B cell (primary cell): ENCODE results near the gene PI4KA. TPM values are rescaled to one million over a fixed set of nuclear protein-coding genes. Genes with fewer than 3 reads are reported as not detected.

ENCODE experiments used
- ATAC-seq: fragments of 200-7000 bp; cut with Tn5 transposase; one replicate; pipeline ENCODE4 v1.10.0; 2021; ENCODE audit warnings: low read depth, mild to moderate bottlenecking, moderate number of reproducible peaks, moderate library complexity
- CTCF ChIA-PET: fragments of 350-600 bp; sonication (Branson Sonifier 250); formaldehyde crosslinking; loops from one replicate; lab custom pipeline; 2021; ENCODE audit warnings: antibody characterized with exemption, inconsistent platforms; lab: Charles Lee
- POLR2A ChIA-PET: fragments of 350-600 bp; sonication (Branson Sonifier 250); formaldehyde crosslinking; loops from one replicate; lab custom pipeline; 2021; ENCODE audit warnings: antibody characterized with exemption; lab: Charles Lee
- DNase-seq: peaks from one replicate; pipeline ENCODE4 v3.0.0; 2013
- H2AFZ ChIP-seq: 2 replicates; pipeline ENCODE4 v1.6.1; 2012; ENCODE audit warnings: mild to moderate bottlenecking, low read depth, low read length; ENCODE audit not compliant: insufficient read depth, poor library complexity, severe bottlenecking
- H3K27ac ChIP-seq, 2 donors: 1 replicate in 1 of 2; 2 replicates in 1 of 2; pipeline ENCODE4 v1.5.1; 2012 to 2013; ENCODE audit warnings: low read length in 2 of 2, mild to moderate bottlenecking in 2 of 2, moderate library complexity in 1 of 2
- H3K27me3 ChIP-seq, 4 experiments: fragments of 200-600 bp in 1 of 4; sonication (generic) in 1 of 4; replicated peaks in 1 of 4; 1 replicate in 2 of 4; 2 replicates in 2 of 4; pipeline versions ENCODE4 v1.6.1 to v1.7.0; 2013 to 2016; ENCODE audit warnings: low read length in 3 of 4, mild to moderate bottlenecking in 2 of 4, mixed read lengths in 1 of 4, moderate library complexity in 1 of 4; ENCODE audit not compliant: insufficient read depth in 4 of 4, control insufficient read depth in 3 of 4; ENCODE audit errors: control extremely low read depth in 1 of 4
- H3K36me3 ChIP-seq, 2 experiments: replicated peaks in 1 of 2; 1 replicate in 1 of 2; 2 replicates in 1 of 2; pipeline versions ENCODE4 v1.6.1 to v1.7.1; 2013; ENCODE audit warnings: low read length in 1 of 2; ENCODE audit not compliant: insufficient read depth in 2 of 2, control insufficient read depth in 1 of 2; ENCODE audit errors: control extremely low read depth in 1 of 2, extremely low read depth in 1 of 2
- H3K4me1 ChIP-seq, 2 donors: fragments of 200-600 bp in 1 of 2; sonication (generic) in 1 of 2; 1 replicate in 1 of 2; 2 replicates in 1 of 2; pipeline versions ENCODE4 v1.5.1 to v1.6.1; 2013 to 2017; ENCODE audit warnings: low read length in 2 of 2; ENCODE audit not compliant: control insufficient read depth in 2 of 2, insufficient read depth in 2 of 2
- H3K4me2 ChIP-seq: replicated peaks from 2 replicates; pipeline ENCODE3; 2012; ENCODE audit warnings: mild to moderate bottlenecking, low read depth, low read length; ENCODE audit not compliant: poor library complexity, severe bottlenecking
- H3K4me3 ChIP-seq, 5 experiments: fragments of 200-600 bp in 1 of 5; sonication (generic) in 1 of 5; 1 replicate in 3 of 5; 2 replicates in 2 of 5; pipeline versions ENCODE4 v1.5.1 to v1.7.0; 2011 to 2016; ENCODE audit warnings: low read length in 4 of 5, mild to moderate bottlenecking in 4 of 5, low read depth in 2 of 5, control low read depth in 1 of 5, moderate library complexity in 1 of 5; ENCODE audit not compliant: insufficient read depth in 1 of 5; ENCODE audit errors: control extremely low read depth in 1 of 5, extremely low read depth in 1 of 5
- H3K79me2 ChIP-seq: fragments of 200-600 bp; sonication (generic); one replicate; pipeline ENCODE4 v1.6.0; 2016; ENCODE audit warnings: low read length; ENCODE audit not compliant: control insufficient read depth, insufficient read depth
- H3K9ac ChIP-seq: fragments of 200-600 bp; sonication (generic); 2 replicates; pipeline ENCODE4 v1.6.1; 2017; ENCODE audit warnings: mild to moderate bottlenecking, low read length, moderate library complexity
- H3K9me3 ChIP-seq, 3 donors: one replicate each; pipeline versions ENCODE4 v1.6.1 to v1.7.1; 2013; ENCODE audit warnings: low read length in 2 of 3; ENCODE audit not compliant: control insufficient read depth in 2 of 3, insufficient read depth in 1 of 3; ENCODE audit errors: control extremely low read depth in 1 of 3
- H4K20me1 ChIP-seq: 2 replicates; pipeline ENCODE4 v1.6.0; 2012; ENCODE audit warnings: mild to moderate bottlenecking, low read length; ENCODE audit not compliant: insufficient read depth, control insufficient read depth, poor library complexity, severe bottlenecking
- H3K27ac Mint-ChIP-seq: one replicate; pipeline ENCODE4 v1.8.0; 2021; ENCODE audit warnings: mixed read lengths
- H3K27me3 Mint-ChIP-seq: one replicate; pipeline ENCODE4 v1.8.0; 2021; ENCODE audit warnings: mixed read lengths
- H3K4me1 Mint-ChIP-seq: one replicate; pipeline ENCODE4 v1.8.0; 2021; ENCODE audit warnings: mixed read lengths
- H3K4me3 Mint-ChIP-seq: one replicate; pipeline ENCODE4 v1.8.0; 2021; ENCODE audit warnings: mixed read lengths
- H3K9me3 Mint-ChIP-seq: one replicate; pipeline ENCODE4 v1.8.0; 2022; ENCODE audit warnings: mixed read lengths; ENCODE audit not compliant: insufficient read depth
- CTCF ChIP-seq: fragments of 200-600 bp; IDR thresholded peaks from one replicate; pipeline ENCODE4 v1.8.0; 2022; ENCODE audit warnings: antibody characterized with exemption, mild to moderate bottlenecking
- EZH2 ChIP-seq: IDR thresholded peaks from 2 replicates; pipeline ENCODE4 v1.6.1; 2012; ENCODE audit warnings: borderline replicate concordance, low read depth, mild to moderate bottlenecking, moderate library complexity, low read length; ENCODE audit not compliant: insufficient read depth, poor library complexity, severe bottlenecking
- WGBS: methylation state at CpG from one replicate; pipeline ENCODE4 v1.1.5; 2013; ENCODE audit warnings: missing lambda C conversion rate; ENCODE audit not compliant: insufficient coverage; 5-methylcytosine and 5-hydroxymethylcytosine counted together
- intact Hi-C: fragments of 100-400 bp; cut with micrococcal nuclease; formaldehyde crosslinking; loops from one replicate; pipeline ENCODE4 v1.10.0; 2022
- polyA plus RNA-seq: library from polyadenylated mRNA; depleted of rRNA; stranded (reverse); fragments of >200 nt; gene quantifications from 2 replicates; pipeline ENCODE4 v1.2.3, GENCODE V29; 2012
- total RNA-seq, 2 donors: library from RNA; stranded (reverse); fragments of 120-200 nt in 1 of 2; gene quantifications; 1 replicate in 1 of 2; 2 replicates in 1 of 2; pipeline versions ENCODE4 v1.2.3 to v1.2.4, GENCODE V29; 2013 to 2022

PI4KA gene
- total and polyA plus RNA-seq, 2 donors (not counting 1 experiment from before 2014, with no cell fraction given), result 85.9 to 156 TPM

- no peak overlapping the region for H3K27ac Mint-ChIP-seq
- H3K4me1 ChIP-seq, result peaks cover 0 to 11% of the 10 kb centered on the region in 2 donors
- no peak overlapping the region for H3K4me3 Mint-ChIP-seq
- CTCF ChIA-PET, result interaction anchor here (0.7 to 3.5 kb wide), 8 partner anchors 9 to 324 kb away, joined by 3 to 26 read pairs (median 7); no protein-coding TSS in a partner anchor
- H3K4me1 Mint-ChIP-seq, result peaks cover 22% of the 10 kb centered on the region
- no peaks in the 10 kb centered on the region for H3K79me2 ChIP-seq
- no peak overlapping the region for H2AFZ ChIP-seq
- POLR2A ChIA-PET, result no interaction called here
- no peaks in the 10 kb centered on the region for H4K20me1 ChIP-seq
- DNase-seq (no peak), ATAC-seq (no peak)
- WGBS, result 75% methylated on average over 1 of the region's 2 CpGs
- H3K4me2 ChIP-seq, result no peak overlapping the region
- TF ChIP-seq CTCF, result no peak
- TF ChIP-seq EZH2, result no peak
- no peaks in the 10 kb centered on the region for H3K9me3 Mint-ChIP-seq
- peaks cover 0 to 58% of the 10 kb centered on the region in 2 experiments for H3K36me3 ChIP-seq
- H3K4me3 ChIP-seq, result no peak overlapping the region
- no peaks in the 10 kb centered on the region for H3K27me3 ChIP-seq
- no peaks in the 10 kb centered on the region for H3K27me3 Mint-ChIP-seq
- intact Hi-C loops, result loop anchor here (5.0 kb wide), 1 partner anchor 180 kb away; no protein-coding TSS in a partner anchor
- no peak overlapping the region for H3K27ac ChIP-seq
- no peaks in the 10 kb centered on the region for H3K9me3 ChIP-seq
- H3K9ac ChIP-seq, result no peak overlapping the region
These were observed 115.8 kb downstream of the PI4KA start for GRCh38 chr22:20742764-20743163.

- 91% methylated on average over 13 of the region's 16 CpGs for WGBS
- Histone ChIP-seq H3K4me2 (no peak overlapping the region), H3K27ac (no peak overlapping the region), H3K36me3 (peaks cover 0 to 52% of the 10 kb centered on the region in 2 experiments), H2AFZ (no peak overlapping the region), H3K4me3 (no peak overlapping the region), H3K4me1 (peaks cover 0 to 4% of the 10 kb centered on the region in 2 donors), H3K79me2 (no peaks in the 10 kb centered on the region), H3K27me3 (no peaks in the 10 kb centered on the region), H3K9ac (no peak overlapping the region), H3K9me3 (no peaks in the 10 kb centered on the region), H4K20me1 (no peaks in the 10 kb centered on the region)
- H3K4me1 Mint-ChIP-seq, result peaks cover 14% of the 10 kb centered on the region
- no peaks in the 10 kb centered on the region for H3K27me3 Mint-ChIP-seq
- peak; percentile 79 for TF ChIP-seq CTCF
- no peak for TF ChIP-seq EZH2
- H3K27ac Mint-ChIP-seq, result no peak overlapping the region
- CTCF ChIA-PET, result interaction anchor here (0.7 to 3.5 kb wide), 18 partner anchors 9 to 323 kb away, joined by 3 to 26 read pairs (median 4); no protein-coding TSS in a partner anchor
- POLR2A ChIA-PET, result no interaction called here
- H3K9me3 Mint-ChIP-seq, result no peaks in the 10 kb centered on the region
- DNase-seq (peak; percentile 57), ATAC-seq (no peak)
- no peak overlapping the region for H3K4me3 Mint-ChIP-seq
- intact Hi-C loops, result loop anchor here (5.0 kb wide), 1 partner anchor 180 kb away; no protein-coding TSS in a partner anchor
These were observed 116.7 kb downstream of the PI4KA start for GRCh38 chr22:20741634-20742581.
